ENCODE data around the gene GRWD1.

The GRWD1 gene

GRCh38 chr19:48499316-48500090 is 53.7 kb downstream of the GRWD1 start:
- no peak for FAIRE-seq

GRCh38 chr19:48500830-48501493 is 55.2 kb downstream of the GRWD1 start:
- FAIRE-seq: no peak

DNA sequence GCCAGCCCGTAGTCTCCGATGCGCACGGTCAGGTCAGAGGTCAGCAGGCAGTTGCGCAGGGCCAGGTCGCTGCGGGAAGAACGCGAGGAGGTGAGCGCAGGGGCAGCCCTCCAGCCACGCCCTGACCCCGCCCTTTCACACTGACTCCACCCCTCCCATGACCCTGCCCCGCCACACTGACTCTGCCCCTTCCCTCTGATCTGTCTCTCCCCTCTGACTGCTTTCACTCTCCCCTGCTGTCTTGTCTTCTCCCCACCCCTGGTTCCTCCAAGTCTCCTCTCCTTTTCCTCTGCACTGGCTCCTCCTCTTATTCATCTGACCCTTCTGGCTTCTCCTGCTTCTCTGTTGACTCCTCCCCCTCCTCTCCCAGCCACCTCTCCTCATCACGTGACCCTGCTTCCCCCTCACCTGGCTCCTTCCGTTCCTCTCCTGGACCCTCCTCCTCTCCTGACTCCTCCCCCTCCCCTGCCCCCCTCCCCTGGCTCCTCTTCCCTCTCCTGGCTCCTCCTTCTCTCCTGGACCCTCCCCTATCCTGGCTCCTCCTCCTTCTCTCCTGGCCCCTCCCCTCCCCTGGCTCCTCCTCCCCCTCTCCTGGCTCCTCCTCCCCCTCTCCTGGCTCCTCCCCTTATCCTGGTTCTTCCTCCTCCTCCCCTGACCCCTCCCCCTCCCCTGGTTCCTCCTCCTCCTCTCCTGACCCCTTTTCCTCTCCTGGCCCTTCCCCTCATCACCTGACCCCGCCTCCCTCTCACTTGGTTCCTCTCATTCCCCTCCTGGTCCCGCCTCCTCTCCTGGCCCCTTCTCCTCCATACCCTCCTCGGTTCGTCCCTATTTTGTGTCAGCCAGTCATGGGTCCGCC is 55.9 kb downstream of the GRWD1 start:
- no peak for FAIRE-seq

GRCh38 chr19:48502350-48503018 is 56.7 kb downstream of the GRWD1 start:
- no peak for FAIRE-seq

DNA sequence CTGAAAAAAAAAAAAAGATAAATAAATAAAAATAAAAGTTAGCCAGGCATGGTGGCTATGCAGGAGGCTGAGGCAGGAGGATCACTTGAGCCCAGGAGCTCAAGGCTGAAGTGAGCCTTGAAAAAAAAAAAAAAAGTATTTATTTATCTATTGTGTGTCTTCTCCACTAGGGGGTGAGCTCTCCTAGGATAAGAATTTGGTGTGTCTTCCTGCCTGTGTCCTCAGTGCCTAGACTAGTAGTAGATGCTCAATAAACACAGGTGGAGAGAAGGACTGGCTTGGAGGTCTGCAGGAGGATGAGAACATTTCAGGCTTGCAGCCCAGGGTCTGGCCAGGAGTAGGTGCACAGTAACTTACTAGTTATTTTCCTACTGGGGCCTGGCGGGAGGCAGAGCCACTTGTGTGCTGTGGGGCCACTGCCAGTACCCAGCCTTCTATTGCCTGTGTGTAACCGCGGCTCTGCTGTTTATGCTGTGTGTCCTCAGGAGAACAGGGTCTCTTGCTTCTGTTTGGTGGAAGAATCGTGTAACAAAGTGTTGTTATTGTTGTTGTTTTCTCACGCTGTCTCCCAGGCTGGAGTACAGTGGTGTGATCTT is 60.5 kb downstream of the GRWD1 start:
- FAIRE-seq: no peak

Measured in colon (tissue), 2 donors.